GM18907 (cell line): ENCODE data around the gene THOC7.

ENCODE experiments used
- ATAC-seq: cut with Tn5 transposase; IDR thresholded peaks from one replicate; pipeline ENCODE4 v1.9.1; 2021; ENCODE audit warnings: mild to moderate bottlenecking, moderate library complexity; ENCODE audit not compliant: unreplicated experiment

The THOC7 gene

DNA sequence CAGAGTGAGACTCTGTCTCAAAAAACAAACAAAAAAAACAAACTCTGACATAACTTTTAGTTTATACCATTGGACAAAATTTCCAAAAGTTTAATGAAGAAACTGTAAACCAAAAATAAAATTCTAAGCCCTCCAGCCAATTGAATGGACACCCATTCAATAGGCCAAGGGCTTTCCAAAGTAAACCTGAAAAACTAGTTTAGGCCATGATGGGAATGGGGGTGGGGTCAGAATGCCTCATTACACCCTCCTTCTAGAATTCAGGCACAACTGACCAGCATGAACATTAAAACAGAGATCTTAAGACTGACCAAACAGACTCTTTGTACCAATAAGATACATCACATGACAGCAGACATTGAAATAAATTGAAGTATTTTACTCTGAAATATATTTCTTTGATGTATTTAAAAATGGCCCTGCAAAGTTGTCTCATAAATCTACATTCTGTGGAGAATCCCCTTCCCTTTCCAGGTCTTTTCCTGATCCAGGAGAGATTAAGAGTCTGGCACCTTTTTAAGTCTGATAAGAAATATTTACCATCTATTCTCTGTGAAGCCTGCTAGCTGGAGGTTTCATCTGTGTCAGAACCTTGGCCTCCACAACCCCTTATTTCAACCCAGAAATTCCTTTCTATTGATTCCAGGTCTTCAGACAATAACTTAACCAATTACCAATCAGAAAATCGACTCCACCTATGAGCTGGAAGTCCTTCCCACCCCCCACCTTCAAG lies 15.7 kb downstream of the THOC7 start:
- ATAC-seq, result no peak

DNA sequence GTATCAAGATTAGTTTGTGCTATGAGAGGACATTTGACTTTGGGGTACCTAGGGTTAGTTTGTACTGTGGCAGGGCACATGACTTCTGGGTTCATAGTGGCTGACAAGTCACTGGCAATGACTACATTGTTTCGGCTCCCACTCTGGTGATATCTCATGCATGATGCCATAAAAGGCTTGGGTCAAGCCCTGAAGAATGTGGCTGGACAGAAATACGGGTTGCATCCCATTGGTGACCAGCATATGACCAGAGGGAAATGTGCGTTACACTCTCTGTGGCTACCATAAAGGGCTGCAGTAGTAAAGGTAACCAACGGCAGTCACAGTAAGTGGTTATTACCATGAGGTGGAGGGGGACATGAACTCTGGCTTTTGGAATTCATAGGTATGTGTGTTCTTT lies 18.4 kb downstream of the THOC7 start:
- no peak for ATAC-seq

DNA sequence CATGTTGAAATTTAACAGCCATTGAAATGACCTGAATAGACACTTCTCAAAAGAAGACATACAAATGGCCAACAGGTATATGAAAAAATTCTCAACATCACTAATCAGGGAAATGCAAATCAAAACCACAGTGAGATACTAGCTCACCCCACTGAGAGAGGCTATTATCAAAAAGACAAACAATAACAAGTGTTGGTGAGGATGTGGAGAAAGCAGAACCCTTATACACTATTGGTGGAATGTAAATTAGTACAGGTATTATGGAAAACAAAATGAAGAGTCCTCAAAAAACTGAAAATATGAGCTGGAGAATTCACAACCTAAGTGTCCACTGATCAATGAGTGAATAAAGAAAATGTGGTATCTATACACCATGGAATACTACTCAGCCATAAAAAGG lies 21.5 kb downstream of the THOC7 start:
- ATAC-seq, result no peak

DNA sequence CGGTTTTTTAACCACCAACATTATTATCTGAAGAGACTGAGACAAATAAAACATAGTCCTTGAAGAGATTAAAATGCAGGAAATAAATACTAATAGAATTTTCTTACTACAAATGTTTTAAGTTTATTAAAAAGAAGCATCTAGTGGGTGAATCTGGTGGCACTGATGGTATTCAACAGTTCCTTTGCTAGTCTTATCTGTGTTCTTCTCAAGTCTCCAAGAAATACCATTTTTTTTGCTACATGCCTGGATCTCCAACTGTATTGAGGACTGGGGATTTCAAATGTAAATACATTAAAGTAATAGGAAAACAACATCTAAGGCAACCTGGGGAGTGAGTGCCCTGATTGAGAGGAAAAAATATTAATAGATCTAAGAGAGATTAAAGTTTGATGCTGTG lies 21.9 kb downstream of the THOC7 start:
- no peak for ATAC-seq

DNA sequence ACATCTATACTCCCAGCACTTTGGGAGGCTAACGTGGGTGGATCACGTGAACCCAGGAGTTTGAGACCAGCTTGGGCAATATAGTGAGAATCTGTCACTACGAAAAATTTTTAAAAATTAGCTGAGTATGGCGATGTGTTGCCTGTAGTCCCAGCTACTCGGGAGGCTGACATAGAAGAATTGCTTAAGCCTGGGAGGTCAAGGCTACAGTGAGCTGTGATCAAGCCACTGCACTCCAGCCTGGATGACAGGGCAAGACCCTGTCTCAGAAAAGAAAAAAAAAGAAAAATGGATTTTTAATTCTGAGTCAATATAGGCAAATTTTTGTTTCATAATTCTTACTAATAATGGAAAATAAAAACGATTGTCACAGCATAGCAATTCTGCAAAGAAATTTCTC lies 31.2 kb downstream of the THOC7 start:
- no peak for ATAC-seq

DNA sequence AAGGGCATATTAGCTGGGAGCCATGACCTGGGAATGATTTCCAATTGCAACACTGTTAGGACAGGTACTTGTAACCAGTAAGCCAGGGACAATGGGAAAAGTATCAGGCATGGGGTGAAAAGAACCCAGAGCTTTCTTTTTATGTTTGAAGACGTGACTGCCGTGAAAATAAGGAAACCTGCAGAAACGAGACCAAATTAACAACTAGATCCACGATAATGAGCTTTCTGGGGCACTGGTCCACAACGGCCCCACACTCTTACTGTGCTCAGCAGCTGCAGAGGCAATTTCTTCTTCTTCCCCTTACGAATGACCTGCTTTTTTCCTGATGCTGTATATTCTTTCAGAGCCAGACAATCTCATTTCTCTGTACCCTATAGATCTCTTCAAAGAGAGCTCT lies 33.1 kb downstream of the THOC7 start:
- ATAC-seq, result no peak

DNA sequence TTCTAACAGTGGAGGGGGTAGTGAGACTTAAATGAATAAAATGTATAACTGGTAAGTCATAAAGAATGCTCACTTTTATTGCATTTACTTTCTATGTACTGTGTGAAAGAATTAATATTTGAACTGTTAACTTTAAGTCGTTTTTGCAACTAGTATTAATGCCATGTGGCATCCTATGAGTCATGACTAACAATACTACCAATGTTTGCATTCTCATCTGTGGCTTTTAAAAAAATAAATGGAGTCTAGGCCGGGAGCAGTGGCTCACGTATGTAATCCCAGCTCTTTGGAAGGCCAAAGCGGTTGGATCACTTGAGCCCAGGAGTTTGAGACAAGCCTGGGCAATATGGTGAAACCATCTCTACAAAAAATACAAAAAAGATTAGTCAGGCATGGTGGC lies 39.3 kb downstream of the THOC7 start:
- no peak for ATAC-seq

DNA sequence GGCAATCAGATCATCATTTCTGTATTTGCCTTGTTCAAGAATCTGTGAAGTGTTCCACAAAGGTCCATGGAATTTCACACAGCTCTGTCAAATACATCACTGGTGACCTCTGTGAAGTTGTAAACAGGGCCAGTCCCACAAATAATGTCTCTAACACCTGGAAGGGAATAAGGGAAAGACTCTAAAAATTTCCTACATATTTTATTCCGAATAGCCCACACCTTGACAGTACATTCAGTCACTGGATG lies 44.5 kb downstream of the THOC7 start, which contains the start of gene C3orf49:
TSS of gene C3orf49 (plus strand) at position 149 of the 248 bp plus-strand sequence. CDS start 173 bp downstream, outside the sequence.
- ATAC-seq, result no peak

DNA sequence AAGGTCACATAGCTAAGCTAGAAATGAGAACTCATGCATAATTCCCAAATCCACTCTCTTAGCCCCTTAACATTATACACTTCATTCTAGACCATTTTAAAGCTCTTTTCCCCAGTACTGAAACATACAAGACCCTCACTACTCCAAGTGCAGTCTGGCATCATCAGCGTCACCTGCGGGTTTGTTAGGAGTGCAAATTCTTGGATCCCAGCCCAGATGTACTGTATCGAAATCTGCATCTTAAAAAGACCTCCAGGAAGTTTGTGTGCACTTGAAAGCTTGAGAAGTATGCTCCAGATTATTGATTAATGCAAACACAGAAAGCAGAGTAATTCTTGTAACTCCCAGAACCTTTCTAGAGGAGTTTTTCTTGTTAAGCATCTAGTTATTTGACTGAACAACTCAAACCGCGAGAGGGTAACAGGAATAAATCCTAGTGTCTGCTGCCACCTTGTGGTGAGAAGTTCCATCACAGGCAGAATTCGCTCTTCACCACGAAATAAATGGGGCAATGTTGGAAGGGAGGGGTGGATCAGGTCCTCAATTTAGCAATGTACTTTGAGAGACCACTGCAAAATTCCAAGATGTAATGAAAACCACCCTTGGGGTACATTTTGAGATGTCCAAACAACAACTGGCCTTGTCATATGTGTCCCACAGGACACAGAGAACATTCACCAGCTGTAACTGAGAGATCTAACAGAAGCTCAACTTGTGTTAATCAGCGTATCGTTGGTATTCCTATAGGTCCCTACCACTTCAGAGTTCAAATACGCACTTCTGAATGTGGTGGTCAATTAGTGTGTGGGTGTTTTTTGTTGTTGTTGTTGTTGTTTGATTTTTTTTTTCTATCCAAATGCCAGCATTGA lies 45.1 kb downstream of the THOC7 start:
- peak; percentile 79 for ATAC-seq

DNA sequence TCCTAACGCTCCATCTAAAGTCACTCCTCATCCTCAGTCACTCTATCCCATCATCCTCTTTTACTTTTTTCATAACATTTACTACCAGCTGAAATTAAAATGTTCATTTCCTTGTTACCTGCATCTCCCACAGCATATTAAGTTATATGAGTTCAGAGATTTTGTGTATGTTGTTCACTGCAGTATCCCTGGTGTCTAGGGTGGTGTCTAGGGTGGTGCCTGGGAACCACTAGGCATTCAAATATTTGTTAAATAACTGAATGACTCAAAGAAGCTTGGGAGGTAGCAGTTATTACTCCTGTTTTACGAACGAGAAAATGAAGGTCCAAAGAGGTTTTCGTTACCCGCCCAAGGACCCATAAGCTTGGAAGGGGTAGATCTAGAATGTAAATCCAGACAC lies 46.4 kb downstream of the THOC7 start:
- no peak for ATAC-seq

DNA sequence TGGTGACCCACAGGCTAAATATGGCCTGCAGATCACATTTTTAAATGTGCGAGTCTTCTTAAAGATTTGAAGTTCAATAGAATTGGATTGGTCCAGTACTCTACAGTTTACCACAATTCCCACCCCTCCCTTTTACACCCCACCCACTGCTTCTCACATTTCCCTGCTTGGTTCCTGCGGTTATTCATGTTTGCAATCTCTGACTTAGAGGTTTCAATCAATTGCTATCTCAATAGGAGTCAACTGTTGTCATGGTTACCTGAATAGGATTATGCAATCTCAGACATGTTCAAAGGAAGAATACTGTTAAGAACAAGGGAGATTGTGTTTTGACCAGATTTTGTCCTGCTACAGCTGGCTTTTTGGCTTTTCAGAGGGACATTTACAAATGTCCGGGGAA lies 49.4 kb downstream of the THOC7 start:
- ATAC-seq, result no peak

DNA sequence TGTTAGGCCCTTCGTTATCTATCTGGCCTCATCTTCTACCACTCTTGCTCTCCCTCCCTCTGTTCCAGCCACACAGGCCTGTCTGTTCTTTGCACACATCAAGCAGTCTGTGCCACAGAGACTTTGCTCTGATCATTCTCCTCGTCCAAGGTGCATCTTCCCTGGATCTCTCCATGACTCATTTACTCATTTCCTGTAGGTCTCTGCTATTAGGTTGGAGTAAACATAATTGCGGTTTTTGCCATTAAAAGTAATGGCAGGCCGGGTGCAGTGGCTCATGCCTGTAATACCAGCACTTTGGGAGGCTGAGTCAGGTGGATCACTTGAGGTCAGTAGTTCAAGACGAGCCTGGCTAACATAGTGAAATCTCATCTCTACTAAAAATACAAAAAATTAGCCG lies 54.0 kb downstream of the THOC7 start:
- ATAC-seq, result no peak

DNA sequence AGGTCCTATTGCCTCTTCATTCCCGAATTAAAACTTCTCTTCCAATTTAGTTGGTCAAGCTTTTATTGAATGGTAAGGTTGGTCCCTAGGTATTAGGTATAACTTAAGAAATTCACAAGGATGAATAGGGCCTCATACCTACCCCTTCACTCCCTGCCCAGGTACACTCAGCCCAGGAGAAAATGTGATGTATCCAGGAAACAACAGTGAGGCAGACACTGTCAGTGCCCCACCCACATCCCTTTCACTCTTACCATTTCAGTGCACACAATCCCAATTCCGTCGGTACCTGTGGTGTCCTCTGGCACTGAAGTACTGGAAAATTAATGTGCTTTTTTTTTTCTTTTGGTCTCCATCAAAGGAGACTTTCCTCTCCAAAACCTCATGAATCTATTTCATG lies 55.0 kb downstream of the THOC7 start:
- ATAC-seq, result no peak

DNA sequence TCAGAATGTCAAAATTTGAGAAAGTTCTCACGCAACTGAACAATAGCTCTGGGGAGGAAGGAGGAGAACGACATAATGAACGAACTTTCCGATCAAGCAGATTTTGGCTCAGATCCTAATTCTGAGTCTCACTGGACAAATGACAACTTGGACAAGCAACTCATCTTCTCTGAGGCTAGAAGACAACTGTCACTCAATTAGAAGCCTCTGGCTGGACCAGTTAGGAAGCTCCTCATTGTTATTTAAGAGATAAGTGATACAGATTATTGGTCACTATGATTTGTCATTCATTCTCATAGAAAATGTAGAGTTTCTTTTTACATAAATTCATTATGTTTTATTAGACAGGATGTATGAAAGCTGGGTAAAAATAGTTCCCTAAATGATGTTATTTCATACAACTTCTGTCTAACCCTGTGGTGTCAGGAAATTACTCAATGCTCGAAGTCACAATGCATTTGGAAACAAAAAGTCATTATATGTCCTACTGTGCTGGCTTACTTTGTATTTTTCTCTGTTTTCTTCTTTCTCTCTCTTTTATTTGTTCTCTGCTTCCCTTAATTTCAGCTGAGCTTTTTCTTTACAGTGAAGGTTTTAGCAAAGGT lies 55.5 kb downstream of the THOC7 start:
- no peak for ATAC-seq

DNA sequence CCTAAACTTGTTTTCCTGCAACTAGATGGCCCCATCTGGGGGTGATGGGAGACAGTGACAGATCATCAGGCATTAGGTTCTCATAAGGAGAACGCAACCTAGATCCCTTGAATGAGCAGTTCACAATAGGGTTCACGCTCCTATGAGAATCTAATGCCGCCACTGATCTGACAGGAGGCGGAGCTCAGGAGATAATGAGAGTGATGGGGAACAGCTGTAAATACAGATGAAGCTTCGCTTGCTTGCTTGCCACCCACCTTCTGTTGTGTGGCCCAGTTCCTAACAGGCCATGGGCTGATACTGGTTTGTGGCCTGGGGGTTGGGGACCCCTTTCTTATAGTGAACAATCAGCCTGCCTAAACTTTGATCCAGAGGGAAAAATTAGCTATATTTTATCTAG lies 59.7 kb downstream of the THOC7 start:
- no peak for ATAC-seq

DNA sequence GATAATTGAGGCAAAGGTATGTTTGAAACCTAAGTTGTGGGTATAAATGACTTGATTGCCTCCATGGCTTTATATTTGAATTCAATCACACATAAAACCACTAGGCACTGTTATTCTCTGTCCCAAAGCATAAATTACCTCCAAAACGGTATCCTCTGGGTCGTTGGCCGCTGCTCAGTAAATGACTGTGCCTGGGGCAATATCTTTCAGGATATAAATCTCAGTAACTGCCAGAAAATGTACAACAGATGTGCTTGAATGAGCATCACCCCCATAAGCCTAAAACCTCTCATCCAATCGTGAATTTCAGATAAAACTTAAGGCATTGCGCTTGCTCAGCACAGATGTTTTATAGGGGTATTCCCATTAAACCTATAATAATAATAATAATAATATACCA lies 63.5 kb downstream of the THOC7 start:
- no peak for ATAC-seq

DNA sequence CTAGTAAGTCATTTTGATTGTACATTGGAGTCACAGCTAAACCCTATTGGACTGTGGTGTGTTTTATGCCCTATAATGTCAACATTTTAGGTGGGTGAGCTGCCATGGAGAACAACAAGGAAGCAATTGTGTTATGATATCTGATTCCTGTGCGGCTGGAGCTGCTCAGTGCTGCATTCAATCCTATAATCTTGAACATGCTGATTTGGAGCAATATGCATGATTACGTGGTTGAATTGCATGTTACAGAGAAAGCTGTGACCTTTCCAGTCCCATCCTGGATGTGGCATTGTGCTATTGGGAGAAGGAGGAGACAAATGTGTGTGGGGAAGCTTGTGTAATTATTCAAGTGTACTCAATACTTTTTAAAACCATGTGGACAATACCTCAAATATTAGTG lies 64.7 kb downstream of the THOC7 start:
- ATAC-seq, result no peak

DNA sequence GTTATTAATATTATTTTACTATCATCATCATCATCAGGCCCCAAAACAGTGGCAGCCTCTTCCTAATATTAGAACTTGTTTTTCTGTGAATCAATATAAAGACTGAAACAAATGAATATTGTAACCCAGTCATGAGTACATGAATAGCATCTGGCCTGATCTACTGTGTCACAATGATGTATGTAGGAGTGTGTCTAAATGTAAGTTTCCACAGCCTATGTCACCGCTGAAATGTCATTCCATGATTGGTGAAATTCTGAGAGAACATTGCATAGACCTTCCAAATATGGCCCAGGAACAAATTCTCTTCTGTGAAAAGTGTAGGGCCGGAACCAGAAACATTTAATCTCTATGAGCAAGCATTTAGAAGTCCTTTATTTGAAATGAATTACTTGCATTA lies 65.1 kb downstream of the THOC7 start:
- no peak for ATAC-seq

DNA sequence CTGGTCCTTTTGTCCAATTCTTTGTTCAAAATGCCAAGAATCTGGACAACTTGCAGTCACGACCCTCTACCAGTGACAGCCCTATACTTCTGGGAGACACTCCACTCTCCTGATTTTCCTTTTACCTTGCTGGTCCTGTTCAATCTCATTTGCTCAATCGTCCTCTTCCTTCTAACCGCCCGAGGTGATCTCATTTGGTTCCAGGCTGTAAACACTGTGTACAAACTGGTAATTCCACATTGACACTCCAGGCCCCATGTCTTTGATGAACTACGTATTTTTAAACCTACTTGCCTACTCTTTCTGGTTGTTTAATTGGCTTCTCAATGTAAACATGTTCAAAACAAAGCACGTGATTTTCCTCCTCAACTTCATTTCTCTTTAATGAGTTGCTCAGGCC lies 68.2 kb downstream of the THOC7 start:
- ATAC-seq, result no peak

DNA sequence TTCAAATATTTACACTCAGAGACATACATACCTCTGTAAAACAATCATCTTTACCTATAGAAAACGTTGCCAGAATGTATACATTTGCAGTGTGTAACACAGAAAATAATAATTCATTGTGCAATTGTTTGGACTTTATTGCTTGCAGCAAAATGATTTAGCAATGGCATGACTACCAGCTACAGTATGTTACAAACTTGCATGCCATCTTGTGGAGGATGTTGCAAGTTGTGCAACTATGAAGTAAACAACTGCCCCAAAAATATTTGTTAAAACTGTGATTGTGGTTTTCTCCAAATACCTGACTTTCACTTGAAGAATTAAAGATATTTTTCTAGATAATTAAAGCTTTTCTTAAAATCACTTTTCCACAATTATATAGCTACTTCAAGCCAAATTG lies 71.6 kb downstream of the THOC7 start:
- ATAC-seq, result no peak
